Activated T-cell treated with anti-CD3 and anti-CD28 coated beads, Interleukin-2, amount 50 U/mL, for 24 hours (primary cell): ENCODE measurements around the gene HOXA9.

Experiments
- DNase-seq: peaks from one replicate; pipeline ENCODE4 v3.0.0-alpha.2; 2020
- H3K27ac Mint-ChIP-seq: 2 replicates; pipeline ENCODE4 v1.8.0; 2020; ENCODE audit warnings: mild to moderate bottlenecking, mixed read lengths
- H3K27me3 Mint-ChIP-seq: 2 replicates; pipeline ENCODE4 v1.8.0; 2020; ENCODE audit warnings: mixed read lengths
- H3K36me3 Mint-ChIP-seq: 2 replicates; pipeline ENCODE4 v1.8.0; 2020; ENCODE audit warnings: low read depth, mixed read lengths
- H3K4me1 Mint-ChIP-seq: 2 replicates; pipeline ENCODE4 v1.8.0; 2020; ENCODE audit warnings: low read depth, mixed read lengths
- H3K4me3 Mint-ChIP-seq: 2 replicates; pipeline ENCODE4 v1.8.0; 2020; ENCODE audit warnings: mild to moderate bottlenecking, moderate library complexity, mixed read lengths
- H3K9me3 Mint-ChIP-seq: 2 replicates; pipeline ENCODE4 v1.8.0; 2020; ENCODE audit warnings: mixed read lengths

The HOXA9 gene

GRCh38 chr7:27143950-27144780 lies 21.2 kb downstream of the HOXA9 start:
- Mint-ChIP-seq H3K9me3 (no peaks in the 10 kb centered on the region), H3K4me3 (no peak overlapping the region), H3K36me3 (no peaks in the 10 kb centered on the region), H3K4me1 (peaks cover 8% of the 10 kb centered on the region), H3K27ac (no peak overlapping the region), H3K27me3 (peaks cover 70% of the 10 kb centered on the region)
- no peak for DNase-seq

DNA sequence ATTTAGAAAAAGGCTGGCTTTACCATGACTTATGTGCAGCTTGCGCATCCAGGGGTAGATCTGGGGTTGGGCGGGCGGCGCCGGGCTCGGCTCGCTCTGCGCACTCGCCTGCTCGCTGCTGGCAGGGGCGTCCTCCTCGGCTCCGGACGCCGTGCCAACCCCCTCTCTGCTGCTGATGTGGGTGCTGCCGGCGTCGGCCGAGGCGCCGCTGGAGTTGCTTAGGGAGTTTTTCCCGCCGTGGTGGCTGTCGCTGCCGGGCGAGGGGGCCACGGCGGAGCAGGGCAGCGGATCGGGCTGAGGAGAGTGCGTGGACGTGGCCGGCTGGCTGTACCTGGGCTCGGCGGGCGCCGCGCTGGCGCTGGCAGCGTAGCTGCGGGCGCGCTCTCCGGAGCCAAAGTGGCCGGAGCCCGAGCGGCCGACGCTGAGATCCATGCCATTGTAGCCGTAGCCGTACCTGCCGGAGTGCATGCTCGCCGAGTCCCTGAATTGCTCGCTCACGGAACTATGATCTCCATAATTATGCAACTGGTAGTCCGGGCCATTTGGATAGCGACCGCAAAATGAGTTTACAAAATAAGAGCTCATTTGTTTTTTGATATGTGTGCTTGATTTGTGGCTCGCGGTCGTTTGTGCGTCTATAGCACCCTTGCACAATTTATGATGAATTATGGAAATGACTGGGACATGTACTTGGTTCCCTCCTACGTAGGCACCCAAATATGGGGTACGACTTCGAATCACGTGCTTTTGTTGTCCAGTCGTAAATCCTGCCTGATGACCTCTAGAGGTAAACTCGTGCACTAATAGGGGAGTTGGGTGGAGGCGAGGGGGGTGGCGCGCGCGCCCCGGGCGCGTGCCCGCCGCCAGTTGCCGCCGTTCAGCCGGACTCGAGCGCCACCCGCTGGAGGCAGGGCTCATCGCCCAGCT lies 22.1 kb downstream of the HOXA9 start, which contains the start of gene HOXA5:
Gene HOXA5 (minus strand): TSS at position 659 of the 927 bp plus-strand sequence. CDS start 74 bp downstream, at position 585.
- Mint-ChIP-seq H3K4me3 (no peak within 1 kb of the TSS), H3K9me3 (no peaks in the 10 kb centered on the region), H3K36me3 (no peaks in the 10 kb centered on the region), H3K27ac (no peak within 1 kb of the TSS), H3K27me3 (peaks cover 67% of the 10 kb centered on the region), H3K4me1 (peaks cover 6% of the 10 kb centered on the region)
- no peak for DNase-seq

GRCh38 chr7:27142580-27143022 lies 22.7 kb downstream of the HOXA9 start:
- H3K27me3 Mint-ChIP-seq = peaks cover 68% of the 10 kb centered on the region
- H3K4me3 Mint-ChIP-seq = no peak overlapping the region
- H3K9me3 Mint-ChIP-seq = no peaks in the 10 kb centered on the region
- DNase-seq = no peak
- H3K36me3 Mint-ChIP-seq = no peaks in the 10 kb centered on the region
- H3K27ac Mint-ChIP-seq = no peak overlapping the region
- H3K4me1 Mint-ChIP-seq = peaks cover 2% of the 10 kb centered on the region

DNA sequence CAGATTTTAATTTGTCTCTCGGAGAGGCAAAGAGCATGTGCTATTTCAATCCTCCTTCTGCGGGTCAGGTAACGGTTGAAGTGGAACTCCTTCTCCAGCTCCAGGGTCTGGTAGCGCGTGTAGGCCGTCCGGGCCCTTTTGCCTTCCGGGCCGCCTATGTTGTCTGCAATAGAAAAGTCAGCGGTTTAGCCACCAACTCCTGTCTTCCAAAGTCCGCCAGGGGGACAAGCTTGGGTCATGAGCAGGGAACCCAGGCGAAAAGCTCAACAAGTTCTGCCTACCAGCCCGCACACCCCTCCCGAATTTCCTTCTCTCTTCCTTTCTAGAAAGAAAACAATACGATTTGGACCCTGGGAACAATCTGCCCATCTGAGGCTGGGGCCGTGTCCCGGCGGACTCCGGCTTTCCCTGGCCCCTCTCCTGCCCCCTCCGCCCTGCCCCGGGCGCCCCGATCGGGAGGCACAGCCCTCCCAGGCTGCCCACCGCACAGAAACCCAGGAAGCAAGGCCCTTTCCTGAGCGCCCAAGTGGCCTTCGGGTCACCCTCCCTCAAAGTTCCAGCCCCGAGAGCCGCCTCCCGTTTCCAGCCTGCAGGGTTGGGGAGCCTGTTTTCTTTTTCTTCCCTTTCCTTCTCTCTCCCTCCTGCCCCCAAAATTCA lies 23.3 kb downstream of the HOXA9 start:
- Mint-ChIP-seq H3K4me1 (no peaks in the 10 kb centered on the region), H3K4me3 (no peak overlapping the region), H3K27me3 (peaks cover 68% of the 10 kb centered on the region), H3K36me3 (no peaks in the 10 kb centered on the region), H3K27ac (no peak overlapping the region), H3K9me3 (no peaks in the 10 kb centered on the region)
- no peak for DNase-seq

GRCh38 chr7:27141137-27141922 lies 24.0 kb downstream of the HOXA9 start:
- no peaks in the 10 kb centered on the region for H3K9me3 Mint-ChIP-seq
- no peaks in the 10 kb centered on the region for H3K4me1 Mint-ChIP-seq
- no peak overlapping the region for H3K4me3 Mint-ChIP-seq
- no peak overlapping the region for H3K27ac Mint-ChIP-seq
- peaks cover 68% of the 10 kb centered on the region for H3K27me3 Mint-ChIP-seq
- no peaks in the 10 kb centered on the region for H3K36me3 Mint-ChIP-seq
- DNase-seq = no peak

DNA sequence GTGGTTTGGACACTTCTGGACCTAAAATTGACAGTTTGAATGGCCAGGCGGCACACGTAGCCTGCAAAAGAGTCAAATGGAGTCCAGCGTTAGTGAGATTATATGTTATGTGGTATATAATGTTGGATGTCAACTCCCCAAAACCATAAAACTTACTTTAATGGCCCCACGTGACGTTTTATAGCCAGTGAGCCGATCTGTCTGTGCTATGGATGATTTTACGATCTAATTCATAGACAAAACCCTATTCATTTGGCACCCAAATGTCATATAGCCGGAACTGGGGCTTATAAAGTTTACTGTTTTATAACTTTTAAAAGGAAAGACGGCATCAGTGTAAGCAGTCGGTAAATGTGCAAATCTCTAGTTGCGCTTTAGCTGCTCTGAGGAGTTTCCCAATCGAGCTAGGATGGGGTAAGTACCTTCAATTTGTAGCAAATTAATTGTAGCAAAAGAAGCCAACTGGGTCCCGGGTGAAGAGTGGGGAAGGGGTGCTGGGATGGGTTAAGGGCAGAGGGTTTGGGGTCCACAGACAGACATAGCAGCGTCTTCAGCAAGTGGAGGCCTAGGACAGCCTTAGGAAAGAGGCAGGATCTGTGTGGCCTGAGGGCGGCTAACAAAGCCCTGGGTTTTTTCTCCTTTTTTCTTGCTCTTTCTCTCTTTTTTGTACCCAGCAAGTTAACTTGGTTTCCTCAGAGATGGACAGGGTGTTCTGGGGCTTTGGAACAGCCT lies 25.0 kb downstream of the HOXA9 start:
- H3K9me3 Mint-ChIP-seq = no peaks in the 10 kb centered on the region

GRCh38 chr7:27139334-27140125 lies 25.8 kb downstream of the HOXA9 start:
- H3K9me3 Mint-ChIP-seq = peaks cover 1% of the 10 kb centered on the region
- H3K4me3 Mint-ChIP-seq = no peak overlapping the region
- no peak for DNase-seq
- H3K36me3 Mint-ChIP-seq = no peaks in the 10 kb centered on the region
- H3K27ac Mint-ChIP-seq = no peak overlapping the region
- H3K4me1 Mint-ChIP-seq = peaks cover 15% of the 10 kb centered on the region
- H3K27me3 Mint-ChIP-seq = peaks cover 69% of the 10 kb centered on the region

More for the DNA sequence above, 25.0 kb downstream of the HOXA9 start:
- H3K4me1 Mint-ChIP-seq = peaks cover 9% of the 10 kb centered on the region
- H3K4me3 Mint-ChIP-seq = no peak overlapping the region
- no peak overlapping the region for H3K27ac Mint-ChIP-seq
- no peak for DNase-seq
- H3K27me3 Mint-ChIP-seq = peaks cover 68% of the 10 kb centered on the region
- H3K36me3 Mint-ChIP-seq = no peaks in the 10 kb centered on the region

DNA sequence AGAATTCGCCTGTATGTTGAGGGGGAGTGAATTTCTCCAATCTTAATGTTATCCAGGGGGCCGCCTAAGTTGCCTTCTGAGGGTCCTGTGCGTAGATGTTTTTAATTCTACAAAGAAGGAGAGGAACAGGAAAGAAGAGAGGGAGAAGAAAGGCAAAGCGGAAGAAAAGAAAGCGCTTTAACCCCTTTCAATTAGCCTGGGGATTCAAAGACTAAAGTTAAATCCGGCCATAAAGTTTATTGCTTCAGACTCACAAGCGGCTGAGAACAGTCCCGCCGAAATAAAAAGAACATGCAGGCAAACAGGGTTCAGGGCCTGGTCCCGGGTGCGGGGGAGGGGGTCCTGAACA lies 26.4 kb downstream of the HOXA9 start:
- H3K27me3 Mint-ChIP-seq = peaks cover 68% of the 10 kb centered on the region
- no peak overlapping the region for H3K4me3 Mint-ChIP-seq
- no peak for DNase-seq
- H3K9me3 Mint-ChIP-seq = peaks cover 2% of the 10 kb centered on the region
- H3K36me3 Mint-ChIP-seq = no peaks in the 10 kb centered on the region
- no peak overlapping the region for H3K27ac Mint-ChIP-seq
- H3K4me1 Mint-ChIP-seq = peaks cover 21% of the 10 kb centered on the region

DNA sequence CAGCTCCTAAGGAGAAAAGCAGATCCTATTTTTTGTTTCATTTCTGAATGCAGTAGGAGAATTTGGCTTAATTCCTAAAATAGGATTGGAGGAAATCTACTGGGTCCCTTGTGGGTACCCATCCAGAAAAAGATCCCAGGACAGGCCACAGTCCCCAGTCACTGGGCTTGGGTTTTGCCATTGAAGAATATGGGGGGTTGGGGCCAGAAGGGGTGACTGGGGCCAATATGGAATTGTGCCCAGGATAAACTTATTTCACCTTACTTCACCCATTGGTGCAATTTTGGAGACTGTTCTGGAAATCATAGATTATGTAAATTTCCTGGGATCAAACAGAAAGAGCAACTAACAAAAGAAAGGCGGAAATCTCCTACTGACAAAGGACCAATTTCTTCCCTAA lies 26.9 kb downstream of the HOXA9 start:
- Mint-ChIP-seq H3K27ac (no peak overlapping the region), H3K9me3 (peaks cover 2% of the 10 kb centered on the region), H3K4me1 (peaks cover 24% of the 10 kb centered on the region), H3K36me3 (no peaks in the 10 kb centered on the region), H3K4me3 (no peak overlapping the region), H3K27me3 (peaks cover 72% of the 10 kb centered on the region)
- DNase-seq = no peak

GRCh38 chr7:27137640-27138315 lies 27.6 kb downstream of the HOXA9 start:
- Mint-ChIP-seq H3K9me3 (peaks cover 2% of the 10 kb centered on the region), H3K4me3 (no peak overlapping the region), H3K4me1 (peaks cover 24% of the 10 kb centered on the region), H3K27ac (no peak overlapping the region), H3K27me3 (peaks cover 75% of the 10 kb centered on the region), H3K36me3 (no peaks in the 10 kb centered on the region)
- DNase-seq = no peak

DNA sequence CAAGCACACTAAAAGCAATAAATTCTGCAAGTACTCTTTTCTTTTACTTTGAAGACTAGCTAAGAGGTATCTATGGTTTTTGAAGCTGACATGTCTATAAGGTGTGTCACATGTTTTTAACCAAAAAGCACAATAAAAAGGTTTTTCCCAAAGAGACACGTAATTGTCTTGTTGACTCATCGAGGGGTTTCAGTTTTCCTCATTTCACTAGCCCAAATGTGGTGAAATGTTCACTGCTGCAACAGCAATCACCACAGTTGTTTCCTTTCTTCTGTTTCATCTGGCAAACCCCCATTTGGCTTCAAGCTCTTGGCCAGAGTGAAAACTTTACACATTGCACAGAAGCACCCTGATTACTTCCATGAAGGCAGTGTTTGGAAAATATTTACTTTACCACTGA lies 30.9 kb downstream of the HOXA9 start:
- Mint-ChIP-seq H3K4me1 (peaks cover 27% of the 10 kb centered on the region), H3K27me3 (peaks cover 79% of the 10 kb centered on the region), H3K27ac (no peak overlapping the region), H3K36me3 (no peaks in the 10 kb centered on the region), H3K4me3 (no peak overlapping the region), H3K9me3 (peaks cover 2% of the 10 kb centered on the region)
- DNase-seq = no peak

- no peak overlapping the region for H3K27ac Mint-ChIP-seq
- peaks cover 2% of the 10 kb centered on the region for H3K9me3 Mint-ChIP-seq
- DNase-seq = no peak
- no peaks in the 10 kb centered on the region for H3K36me3 Mint-ChIP-seq
- H3K27me3 Mint-ChIP-seq = peaks cover 83% of the 10 kb centered on the region
- no peak overlapping the region for H3K4me3 Mint-ChIP-seq
- H3K4me1 Mint-ChIP-seq = peaks cover 27% of the 10 kb centered on the region
Observed at GRCh38 chr7:27133409-27134231, 31.7 kb downstream of the HOXA9 start.
